ENCODE measurements around the gene NKX6-2. TPM values are rescaled to one million over a fixed set of nuclear protein-coding genes. Genes with fewer than 3 reads are reported as not detected.

Gene NKX6-2
- total and polyA plus RNA-seq, 2 donors from 2014 or later: 2.5 TPM; not detected in 1

GRCh38 chr10:132768346-132769248 is 17.4 kb downstream of the NKX6-2 start:
- no peaks in the 10 kb centered on the region for H3K9me3 ChIP-seq (ENCODE audit: control insufficient read depth in 2 of 3, insufficient read depth in 1 of 3, low read length in 3 of 3)
- no peak overlapping the region for H3K4me3 ChIP-seq (ENCODE audit: low read length in 3 of 3)
- no peak for FAIRE-seq
- TF ChIP-seq CTCF (IDR thresholded peaks at IDR 0.05; ENCODE audit: borderline replicate concordance, extremely low read depth, insufficient read depth): no peak
- H3K36me3 ChIP-seq (ENCODE audit: control insufficient read depth in 2 of 3, insufficient read depth in 3 of 3, low read length in 3 of 3): peaks cover 0 to 4% (median 0%) of the 10 kb centered on the region in 3 donors
- H3K27me3 ChIP-seq (ENCODE audit: control insufficient read depth, insufficient read depth, low read length): no peaks in the 10 kb centered on the region
- intact Hi-C loops (cut with DNase I): no loop called here
- H3K4me1 ChIP-seq (ENCODE audit: control insufficient read depth in 2 of 3, insufficient read depth in 2 of 3, low read depth in 1 of 3, low read length in 3 of 3): no peaks in the 10 kb centered on the region
- H3K27ac ChIP-seq (ENCODE audit: low read depth in 2 of 2, low read length in 2 of 2): no peak overlapping the region
- no peak overlapping the region for H3K9ac ChIP-seq (ENCODE audit: low read length in 3 of 3)
- DNase-seq: no peak

- Histone ChIP-seq H3K4me3 (ENCODE audit: low read length in 3 of 3) (no peak overlapping the region), H3K27me3 (ENCODE audit: control insufficient read depth, insufficient read depth, low read length) (no peaks in the 10 kb centered on the region), H3K9me3 (ENCODE audit: control insufficient read depth in 2 of 3, insufficient read depth in 1 of 3, low read length in 3 of 3) (no peaks in the 10 kb centered on the region), H3K36me3 (ENCODE audit: control insufficient read depth in 2 of 3, insufficient read depth in 3 of 3, low read length in 3 of 3) (peaks cover 0 to 7% (median 0%) of the 10 kb centered on the region in 3 donors), H3K9ac (ENCODE audit: low read length in 3 of 3) (no peak overlapping the region), H3K4me1 (ENCODE audit: control insufficient read depth in 2 of 3, insufficient read depth in 2 of 3, low read depth in 1 of 3, low read length in 3 of 3) (no peaks in the 10 kb centered on the region), H3K27ac (ENCODE audit: low read depth in 2 of 2, low read length in 2 of 2) (no peak overlapping the region)
- no peak for DNase-seq
- intact Hi-C loops (cut with DNase I): no loop called here
- TF ChIP-seq CTCF (IDR thresholded peaks at IDR 0.05; ENCODE audit: borderline replicate concordance, extremely low read depth, insufficient read depth): no peak
- no peak for FAIRE-seq
These were observed 19.7 kb downstream of the NKX6-2 start for GRCh38 chr10:132766291-132766690.

DNA sequence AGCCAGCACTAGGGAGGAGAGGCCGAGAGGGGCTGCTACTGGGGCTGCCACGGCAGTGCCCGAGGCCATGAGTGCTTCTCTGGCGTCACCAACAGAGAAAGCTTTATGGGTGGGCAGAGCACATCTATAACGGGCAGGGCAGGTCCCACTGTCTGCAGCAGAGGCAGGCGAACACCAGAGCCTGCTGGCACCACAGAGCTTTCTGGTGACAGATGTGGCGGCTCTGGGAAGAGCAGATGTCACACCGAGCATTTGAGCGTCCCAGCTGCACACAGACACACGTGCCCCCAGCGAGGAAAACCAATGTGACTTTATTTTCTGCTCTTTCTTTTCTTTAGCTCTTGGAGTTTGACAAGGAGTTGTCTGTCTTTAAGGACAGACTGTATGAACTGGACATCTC is 20.5 kb downstream of the NKX6-2 start:
- FAIRE-seq (no peak), DNase-seq (no peak)
- H3K9ac ChIP-seq (ENCODE audit: low read length in 3 of 3): no peak overlapping the region
- no peaks in the 10 kb centered on the region for H3K9me3 ChIP-seq (ENCODE audit: control insufficient read depth in 2 of 3, insufficient read depth in 1 of 3, low read length in 3 of 3)
- H3K36me3 ChIP-seq (ENCODE audit: control insufficient read depth in 2 of 3, insufficient read depth in 3 of 3, low read length in 3 of 3): peaks cover 0 to 7% (median 0%) of the 10 kb centered on the region in 3 donors
- intact Hi-C loops (cut with DNase I): no loop called here
- no peaks in the 10 kb centered on the region for H3K27me3 ChIP-seq (ENCODE audit: control insufficient read depth, insufficient read depth, low read length)
- H3K4me1 ChIP-seq (ENCODE audit: control insufficient read depth in 2 of 3, insufficient read depth in 2 of 3, low read depth in 1 of 3, low read length in 3 of 3): no peaks in the 10 kb centered on the region
- no peak for TF ChIP-seq CTCF (IDR thresholded peaks at IDR 0.05; ENCODE audit: borderline replicate concordance, extremely low read depth, insufficient read depth)
- H3K4me3 ChIP-seq (ENCODE audit: low read length in 3 of 3): no peak overlapping the region
- H3K27ac ChIP-seq (ENCODE audit: low read depth in 2 of 2, low read length in 2 of 2): no peak overlapping the region
